ENCODE data around the gene MED12.

MED12 gene

DNA sequence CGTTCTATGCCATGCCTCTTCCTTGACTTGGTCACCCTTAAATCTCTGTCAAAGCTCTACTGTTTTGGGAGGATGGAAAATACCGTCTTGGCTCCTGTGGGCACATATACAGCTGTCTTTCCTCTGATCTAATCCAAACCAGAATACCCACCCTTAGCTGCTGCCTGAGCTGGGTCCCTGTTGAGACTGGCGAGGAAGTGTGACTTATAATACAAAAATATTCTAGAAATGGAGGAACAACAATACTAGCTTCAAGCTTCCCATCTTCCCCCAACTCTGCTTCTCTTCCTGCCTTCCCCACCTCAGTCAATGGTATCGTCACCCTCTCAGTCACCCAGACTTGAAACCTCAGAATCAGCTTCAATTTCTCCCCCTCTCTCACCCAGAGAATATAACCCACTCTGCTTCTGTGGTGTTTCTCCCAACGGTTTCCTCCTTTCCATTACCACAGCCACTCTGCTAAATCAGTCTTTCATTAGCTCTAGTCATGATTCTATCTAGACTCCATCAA is 6.4 kb upstream of the MED12 start:
- Histone ChIP-seq H3K9ac (ENCODE audit: low read length) (no peak overlapping the region), H3K36me3 (ENCODE audit: control insufficient read depth, insufficient read depth, low read length) (no peaks in the 10 kb centered on the region), H3K4me1 (ENCODE audit: control insufficient read depth, insufficient read depth, low read length) (no peaks in the 10 kb centered on the region), H3K27ac (ENCODE audit: low read depth, low read length) (no peak overlapping the region), H3K27me3 (ENCODE audit: control insufficient read depth, insufficient read depth, low read length) (peaks cover 9% of the 10 kb centered on the region), H3K4me3 (ENCODE audit: low read length) (peak overlapping the region; percentile 54)

DNA sequence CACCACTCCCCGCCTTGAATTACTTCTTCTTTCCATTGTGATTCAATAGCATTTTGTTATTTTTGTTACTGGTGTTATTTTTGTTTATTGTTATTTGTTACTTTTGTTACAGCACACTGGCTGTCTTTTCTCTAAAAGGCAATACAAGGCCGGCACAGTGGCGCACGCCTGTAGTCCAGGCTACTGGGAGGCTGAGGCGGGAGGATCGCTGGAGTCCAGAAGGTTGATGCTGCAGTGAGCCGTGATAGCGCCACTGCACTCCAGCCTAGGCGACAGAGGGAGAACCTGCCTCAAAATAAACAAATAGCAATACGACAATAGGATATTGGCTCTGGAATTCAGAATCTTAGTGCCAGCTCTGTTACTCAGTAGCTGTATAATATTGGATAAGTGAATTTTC is 1.0 kb upstream of the MED12 start:
- Histone ChIP-seq H3K27me3 (ENCODE audit: control insufficient read depth, insufficient read depth, low read length) (no peaks in the 10 kb centered on the region), H3K36me3 (ENCODE audit: control insufficient read depth, insufficient read depth, low read length) (peaks cover 4% of the 10 kb centered on the region), H3K4me3 (ENCODE audit: low read length) (no peak overlapping the region), H3K4me1 (ENCODE audit: control insufficient read depth, insufficient read depth, low read length) (no peaks in the 10 kb centered on the region), H3K9ac (ENCODE audit: low read length) (no peak overlapping the region), H3K27ac (ENCODE audit: low read depth, low read length) (no peak overlapping the region)

DNA sequence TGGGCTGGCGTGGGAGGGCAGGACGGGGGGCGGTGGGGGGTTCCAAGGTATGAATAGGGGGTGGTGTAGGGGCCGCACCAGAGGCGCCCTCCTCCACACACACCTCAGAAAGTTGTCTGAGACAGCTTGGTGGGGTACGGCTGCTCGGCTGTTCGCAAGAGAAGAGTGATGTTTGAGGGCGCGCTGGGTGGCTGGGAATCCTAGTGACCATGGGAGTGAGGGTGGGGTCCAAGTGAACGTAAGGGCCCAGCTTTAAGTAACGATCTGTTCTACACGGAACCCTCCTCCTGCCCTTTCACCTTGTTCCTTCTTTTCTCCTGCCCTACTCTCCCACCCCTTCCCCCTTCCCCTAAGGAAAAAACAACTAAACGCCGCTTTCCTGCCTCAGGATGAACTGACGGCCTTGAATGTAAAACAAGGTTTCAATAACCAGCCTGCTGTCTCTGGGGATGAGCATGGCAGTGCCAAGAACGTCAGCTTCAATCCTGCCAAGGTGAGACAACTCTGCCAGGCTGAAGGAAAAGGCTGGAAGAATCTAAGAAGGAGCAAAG is 664 bp downstream of the MED12 start:
- no peaks in the 10 kb centered on the region for H3K27me3 ChIP-seq (ENCODE audit: control insufficient read depth, insufficient read depth, low read length)
- peak overlapping the region; percentile 73 for H3K27ac ChIP-seq (ENCODE audit: low read depth, low read length)

DNA sequence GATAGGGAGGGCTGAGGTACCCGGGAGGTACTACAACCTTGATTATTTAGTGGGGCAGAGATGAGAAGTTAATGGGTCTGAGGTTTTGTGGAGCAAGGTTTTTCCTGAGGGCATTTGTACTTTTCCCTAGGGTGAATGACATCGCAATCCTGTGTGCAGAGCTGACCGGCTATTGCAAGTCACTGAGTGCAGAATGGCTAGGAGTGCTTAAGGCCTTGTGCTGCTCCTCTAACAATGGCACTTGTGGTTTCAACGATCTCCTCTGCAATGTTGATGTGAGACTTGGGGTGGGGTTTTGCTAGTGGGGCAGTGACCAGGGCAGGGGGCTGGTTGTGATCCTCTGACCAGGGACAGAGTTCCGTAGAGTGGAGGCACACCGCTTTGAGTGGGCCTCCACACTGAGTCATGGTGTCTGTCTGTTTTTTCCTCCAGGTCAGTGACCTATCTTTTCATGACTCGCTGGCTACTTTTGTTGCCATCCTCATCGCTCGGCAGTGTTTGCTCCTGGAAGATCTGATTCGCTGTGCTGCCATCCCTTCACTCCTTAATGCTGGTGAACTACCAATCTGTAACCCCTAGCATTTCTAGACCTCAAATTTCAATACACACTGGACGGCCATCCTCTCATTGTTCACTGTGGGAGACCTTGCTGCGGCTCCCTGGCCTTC is 9.9 kb downstream of the MED12 start:
- Histone ChIP-seq H3K4me3 (ENCODE audit: low read length) (no peak overlapping the region), H3K27ac (ENCODE audit: low read depth, low read length) (no peak overlapping the region), H3K36me3 (ENCODE audit: control insufficient read depth, insufficient read depth, low read length) (peaks cover 26% of the 10 kb centered on the region), H3K4me1 (ENCODE audit: control insufficient read depth, insufficient read depth, low read length) (no peaks in the 10 kb centered on the region), H3K9ac (ENCODE audit: low read length) (no peak overlapping the region), H3K27me3 (ENCODE audit: control insufficient read depth, insufficient read depth, low read length) (peaks cover 3% of the 10 kb centered on the region)

More for the DNA sequence above, 664 bp downstream of the MED12 start:
- H3K36me3 ChIP-seq (ENCODE audit: control insufficient read depth, insufficient read depth, low read length): peaks cover 11% of the 10 kb centered on the region
- peak overlapping the region; percentile 67 for H3K4me3 ChIP-seq (ENCODE audit: low read length)
- H3K4me1 ChIP-seq (ENCODE audit: control insufficient read depth, insufficient read depth, low read length): no peaks in the 10 kb centered on the region
- H3K9ac ChIP-seq (ENCODE audit: low read length): no peak overlapping the region

DNA sequence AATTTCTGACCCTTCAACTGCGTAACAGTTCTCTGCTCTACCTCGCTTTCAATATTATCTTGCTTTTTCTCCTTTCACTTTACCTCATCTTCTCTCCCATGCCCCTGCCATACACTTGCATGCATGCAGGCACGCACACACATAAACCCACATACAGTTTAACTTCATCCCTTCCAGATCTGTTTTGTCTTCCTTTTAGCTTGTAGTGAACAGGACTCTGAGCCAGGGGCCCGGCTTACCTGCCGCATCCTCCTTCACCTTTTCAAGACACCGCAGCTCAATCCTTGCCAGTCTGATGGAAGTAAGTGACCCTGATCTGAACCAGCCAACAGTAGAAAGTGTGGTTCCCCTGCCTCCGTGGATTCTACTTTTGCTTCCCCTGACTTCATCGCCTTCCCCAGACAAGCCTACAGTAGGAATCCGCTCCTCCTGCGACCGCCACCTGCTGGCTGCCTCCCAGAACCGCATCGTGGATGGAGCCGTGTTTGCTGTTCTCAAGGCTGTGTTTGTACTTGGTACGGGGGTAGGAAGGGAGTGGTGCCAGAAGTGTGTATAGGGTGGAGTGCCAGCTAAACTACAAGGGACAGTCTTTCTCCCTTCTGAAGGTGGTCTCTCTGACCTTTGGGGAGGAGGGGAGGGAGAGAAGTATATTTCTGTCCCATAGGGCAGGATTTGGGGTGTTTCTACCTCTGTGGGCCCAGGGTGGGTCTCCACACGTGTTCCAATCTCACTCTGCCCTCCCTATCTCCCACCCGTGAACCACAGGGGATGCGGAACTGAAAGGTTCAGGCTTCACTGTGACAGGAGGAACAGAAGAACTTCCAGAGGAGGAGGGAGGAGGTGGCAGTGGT is 10.7 kb downstream of the MED12 start:
- no peak overlapping the region for H3K9ac ChIP-seq (ENCODE audit: low read length)
- no peak overlapping the region for H3K27ac ChIP-seq (ENCODE audit: low read depth, low read length)

DNA sequence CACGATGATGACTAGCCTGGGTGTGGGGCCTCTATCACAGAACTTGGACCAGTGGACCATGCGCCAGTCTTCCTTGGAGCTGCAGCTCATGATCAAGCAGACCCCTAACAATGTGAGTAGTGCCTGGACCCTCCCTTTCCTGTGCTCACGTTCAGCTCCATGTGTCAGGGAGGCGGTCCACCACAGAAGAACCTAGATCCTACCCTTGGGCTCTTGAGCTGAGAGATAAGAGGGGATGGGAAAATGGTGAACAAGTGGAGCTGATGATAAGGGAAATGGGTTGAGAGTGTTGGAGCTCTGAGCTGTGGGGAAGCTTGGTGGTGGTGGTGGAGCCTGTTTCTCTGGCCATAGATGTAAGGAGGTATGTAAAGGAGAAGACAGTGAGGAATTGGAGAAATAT is 13.1 kb downstream of the MED12 start:
- peaks cover 5% of the 10 kb centered on the region for H3K27me3 ChIP-seq (ENCODE audit: control insufficient read depth, insufficient read depth, low read length)
- no peaks in the 10 kb centered on the region for H3K4me1 ChIP-seq (ENCODE audit: control insufficient read depth, insufficient read depth, low read length)
- H3K27ac ChIP-seq (ENCODE audit: low read depth, low read length): no peak overlapping the region
- no peak overlapping the region for H3K9ac ChIP-seq (ENCODE audit: low read length)
- H3K4me3 ChIP-seq (ENCODE audit: low read length): no peak overlapping the region
- peaks cover 17% of the 10 kb centered on the region for H3K36me3 ChIP-seq (ENCODE audit: control insufficient read depth, insufficient read depth, low read length)

More for the DNA sequence above, 10.7 kb downstream of the MED12 start:
- Histone ChIP-seq H3K36me3 (ENCODE audit: control insufficient read depth, insufficient read depth, low read length) (peaks cover 23% of the 10 kb centered on the region), H3K27me3 (ENCODE audit: control insufficient read depth, insufficient read depth, low read length) (peaks cover 3% of the 10 kb centered on the region), H3K4me1 (ENCODE audit: control insufficient read depth, insufficient read depth, low read length) (no peaks in the 10 kb centered on the region), H3K4me3 (ENCODE audit: low read length) (no peak overlapping the region)

DNA sequence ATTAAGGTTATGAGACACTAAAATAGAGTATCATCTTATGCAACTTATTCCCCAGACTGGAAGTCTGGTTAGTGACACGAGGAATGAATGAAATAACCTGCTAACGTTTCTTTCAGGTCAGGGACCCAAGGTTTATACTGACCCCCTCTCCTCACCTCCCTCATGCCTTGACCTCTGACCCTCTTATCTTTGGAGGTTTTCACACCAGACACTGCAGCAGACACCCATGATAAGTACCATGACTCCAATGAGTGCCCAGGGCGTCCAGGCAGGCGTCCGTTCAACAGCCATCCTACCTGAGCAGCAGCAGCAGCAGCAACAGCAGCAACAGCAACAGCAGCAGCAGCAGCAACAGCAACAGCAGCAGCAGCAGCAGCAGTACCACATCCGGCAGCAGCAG is 22.0 kb downstream of the MED12 start:
- peaks cover 18% of the 10 kb centered on the region for H3K36me3 ChIP-seq (ENCODE audit: control insufficient read depth, insufficient read depth, low read length)
- no peak overlapping the region for H3K27ac ChIP-seq (ENCODE audit: low read depth, low read length)
- H3K27me3 ChIP-seq (ENCODE audit: control insufficient read depth, insufficient read depth, low read length): peaks cover 3% of the 10 kb centered on the region
- H3K9ac ChIP-seq (ENCODE audit: low read length): no peak overlapping the region
- H3K4me1 ChIP-seq (ENCODE audit: control insufficient read depth, insufficient read depth, low read length): peaks cover 3% of the 10 kb centered on the region
- H3K4me3 ChIP-seq (ENCODE audit: low read length): no peak overlapping the region

DNA sequence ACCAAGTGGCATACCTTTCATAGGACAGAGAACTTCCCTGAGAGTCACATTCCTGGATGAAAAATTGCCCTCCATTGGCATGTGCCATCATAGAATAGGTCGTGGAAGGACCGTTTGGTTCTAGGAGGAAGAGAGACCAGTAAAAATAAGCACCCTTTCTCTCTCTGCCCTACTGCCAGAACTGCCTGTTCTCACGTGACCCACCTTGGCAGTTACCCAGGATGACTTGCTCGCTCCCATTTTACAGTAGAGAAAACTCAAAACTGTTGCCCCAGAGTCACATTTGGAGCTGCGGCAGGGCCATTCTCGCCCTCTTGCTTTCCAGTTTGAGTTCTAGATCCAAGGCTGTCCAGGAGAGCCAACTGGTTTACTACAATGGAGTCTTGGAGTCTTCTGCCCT is 25.1 kb downstream of the MED12 start:
- no peak overlapping the region for H3K4me3 ChIP-seq (ENCODE audit: low read length)
- no peak overlapping the region for H3K9ac ChIP-seq (ENCODE audit: low read length)
- H3K36me3 ChIP-seq (ENCODE audit: control insufficient read depth, insufficient read depth, low read length): peaks cover 4% of the 10 kb centered on the region
- no peaks in the 10 kb centered on the region for H3K27me3 ChIP-seq (ENCODE audit: control insufficient read depth, insufficient read depth, low read length)
- peaks cover 3% of the 10 kb centered on the region for H3K4me1 ChIP-seq (ENCODE audit: control insufficient read depth, insufficient read depth, low read length)
- H3K27ac ChIP-seq (ENCODE audit: low read depth, low read length): no peak overlapping the region

DNA sequence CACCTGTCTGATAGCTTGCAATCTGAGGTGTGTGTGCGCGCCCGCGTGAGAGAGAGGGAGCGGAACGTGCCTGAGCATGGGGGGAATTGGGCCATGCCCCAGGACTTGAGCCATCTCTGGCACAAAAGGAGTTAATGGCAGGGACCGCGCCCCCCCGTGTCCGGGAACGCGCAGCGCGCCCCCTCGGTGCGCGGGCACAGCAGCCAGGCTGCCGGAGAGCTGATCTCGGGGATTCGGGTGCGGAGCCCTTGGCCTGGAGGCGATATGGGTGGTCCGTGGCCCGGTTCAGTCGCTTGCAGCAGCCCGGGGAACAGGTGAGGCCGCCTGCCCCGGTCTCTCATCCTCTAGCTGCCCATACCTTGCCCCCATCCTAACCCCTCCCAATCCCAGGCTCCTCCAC is 26.3 kb downstream of the MED12 start, which contains the start of gene NLGN3:
TSS of gene NLGN3 (plus strand) at position 191 of the 400 bp plus-strand sequence. CDS start 2,909 bp downstream, outside the sequence.
- Histone ChIP-seq H3K9ac (ENCODE audit: low read length) (no peak within 1 kb of the TSS), H3K4me3 (ENCODE audit: low read length) (peak within 1 kb of the TSS; percentile 29), H3K36me3 (ENCODE audit: control insufficient read depth, insufficient read depth, low read length) (peaks cover 4% of the 10 kb centered on the region), H3K4me1 (ENCODE audit: control insufficient read depth, insufficient read depth, low read length) (peaks cover 3% of the 10 kb centered on the region), H3K27ac (ENCODE audit: low read depth, low read length) (no peak within 1 kb of the TSS), H3K27me3 (ENCODE audit: control insufficient read depth, insufficient read depth, low read length) (no peaks in the 10 kb centered on the region)

DNA sequence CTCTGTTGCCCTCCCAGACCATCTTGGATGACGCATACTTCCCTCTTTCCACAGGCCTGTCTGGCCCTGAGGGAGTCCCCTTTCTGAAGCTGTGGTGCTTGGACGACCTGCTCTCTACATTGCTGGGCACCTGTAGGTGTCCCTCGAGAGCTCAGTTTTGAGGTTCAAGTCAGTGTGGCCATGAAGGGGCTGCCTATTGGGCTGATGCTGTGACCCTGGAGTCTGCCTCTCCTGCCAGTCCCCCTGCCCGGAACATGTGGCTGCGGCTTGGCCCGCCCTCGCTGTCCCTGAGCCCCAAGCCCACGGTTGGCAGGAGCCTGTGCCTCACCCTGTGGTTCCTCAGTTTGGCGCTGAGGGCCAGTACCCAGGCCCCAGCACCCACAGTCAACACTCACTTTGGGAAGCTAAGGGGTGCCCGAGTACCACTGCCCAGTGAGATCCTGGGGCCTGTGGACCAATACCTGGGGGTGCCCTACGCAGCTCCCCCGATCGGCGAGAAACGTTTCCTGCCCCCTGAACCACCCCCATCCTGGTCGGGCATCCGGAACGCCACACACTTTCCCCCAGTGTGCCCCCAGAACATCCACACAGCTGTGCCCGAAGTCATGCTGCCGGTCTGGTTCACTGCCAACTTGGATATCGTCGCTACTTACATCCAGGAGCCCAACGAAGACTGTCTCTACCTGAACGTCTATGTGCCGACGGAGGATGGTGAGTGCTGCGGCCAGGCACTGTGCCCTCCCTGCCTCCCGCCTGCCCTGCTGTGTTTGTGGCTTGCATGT is 29.3 kb downstream of the MED12 start:
- Histone ChIP-seq H3K9ac (ENCODE audit: low read length) (no peak overlapping the region), H3K27ac (ENCODE audit: low read depth, low read length) (no peak overlapping the region), H3K4me1 (ENCODE audit: control insufficient read depth, insufficient read depth, low read length) (peaks cover 3% of the 10 kb centered on the region), H3K27me3 (ENCODE audit: control insufficient read depth, insufficient read depth, low read length) (no peaks in the 10 kb centered on the region), H3K36me3 (ENCODE audit: control insufficient read depth, insufficient read depth, low read length) (no peaks in the 10 kb centered on the region), H3K4me3 (ENCODE audit: low read length) (no peak overlapping the region)

DNA sequence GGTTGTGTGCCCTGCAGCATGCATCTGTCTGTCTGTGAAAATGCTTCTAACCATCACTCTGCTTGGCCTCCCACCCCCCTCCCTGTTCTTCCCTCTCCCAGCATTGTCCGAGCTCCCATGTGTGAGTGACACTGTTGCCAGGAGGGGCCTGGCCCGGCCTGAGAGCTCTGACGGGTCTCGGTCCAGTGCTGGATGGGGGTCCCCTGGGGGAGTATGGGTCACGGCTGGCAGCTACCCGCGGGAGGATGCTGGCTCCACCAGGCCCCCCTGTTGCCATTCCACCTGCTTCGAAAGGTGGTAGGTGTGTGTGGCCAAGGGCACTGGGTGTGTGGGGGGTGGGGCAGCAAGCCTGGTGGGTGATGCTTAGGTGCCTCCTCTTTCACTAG is 29.9 kb downstream of the MED12 start:
- Histone ChIP-seq H3K4me1 (ENCODE audit: control insufficient read depth, insufficient read depth, low read length) (peaks cover 2% of the 10 kb centered on the region), H3K9ac (ENCODE audit: low read length) (no peak overlapping the region), H3K36me3 (ENCODE audit: control insufficient read depth, insufficient read depth, low read length) (no peaks in the 10 kb centered on the region), H3K4me3 (ENCODE audit: low read length) (no peak overlapping the region), H3K27ac (ENCODE audit: low read depth, low read length) (no peak overlapping the region), H3K27me3 (ENCODE audit: control insufficient read depth, insufficient read depth, low read length) (no peaks in the 10 kb centered on the region)

DNA sequence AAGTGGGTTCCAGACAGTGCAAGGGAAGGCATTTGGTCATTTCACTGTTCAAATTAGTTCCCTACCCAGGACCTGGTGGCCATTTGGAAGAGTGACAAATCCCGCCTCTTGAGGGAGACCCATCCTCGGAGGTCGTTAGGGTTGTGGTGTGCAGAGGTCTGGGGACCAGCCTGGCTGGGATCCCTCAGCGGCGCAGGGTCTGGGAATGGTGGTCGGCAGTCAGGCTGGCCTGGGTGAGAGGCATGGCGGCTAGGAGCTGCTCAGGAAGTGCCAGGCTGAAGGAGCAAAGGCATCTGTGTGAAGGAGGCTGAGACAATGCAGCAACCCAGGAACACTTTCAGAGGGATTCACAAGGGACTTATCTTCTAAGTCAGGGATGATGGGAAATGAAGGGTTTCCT is 33.0 kb downstream of the MED12 start:
- no peak overlapping the region for H3K4me3 ChIP-seq (ENCODE audit: low read length)
- H3K4me1 ChIP-seq (ENCODE audit: control insufficient read depth, insufficient read depth, low read length): no peaks in the 10 kb centered on the region
- peaks cover 3% of the 10 kb centered on the region for H3K27me3 ChIP-seq (ENCODE audit: control insufficient read depth, insufficient read depth, low read length)
- no peak overlapping the region for H3K9ac ChIP-seq (ENCODE audit: low read length)
- no peak overlapping the region for H3K27ac ChIP-seq (ENCODE audit: low read depth, low read length)
- H3K36me3 ChIP-seq (ENCODE audit: control insufficient read depth, insufficient read depth, low read length): no peaks in the 10 kb centered on the region

Data from rectal smooth muscle tissue (tissue), 1 donor.